Neural progenitor cell (in vitro differentiated cells): ENCODE results near the gene PLXNC1.

Experiments used
- EZH2 ChIP-seq: fragments of 200-600 bp; sonication (generic); IDR thresholded peaks from 2 replicates; pipeline ENCODE4 v1.6.1; 2017; ENCODE audit warnings: antibody characterized with exemption, mild to moderate bottlenecking, moderate library complexity
- EZH2phosphoT487 ChIP-seq: fragments of 200-600 bp; sonication (generic); IDR thresholded peaks from 2 replicates; pipeline ENCODE4 v1.6.1; 2017; ENCODE audit warnings: antibody characterized with exemption
- TF ChIP-seq, protein P1 (sequence below): fragments of 200-600 bp; sonication (generic); IDR thresholded peaks from 2 replicates; pipeline ENCODE4 v1.5.1; 2017; ENCODE audit warnings: antibody characterized with exemption, mild to moderate bottlenecking

DNA sequence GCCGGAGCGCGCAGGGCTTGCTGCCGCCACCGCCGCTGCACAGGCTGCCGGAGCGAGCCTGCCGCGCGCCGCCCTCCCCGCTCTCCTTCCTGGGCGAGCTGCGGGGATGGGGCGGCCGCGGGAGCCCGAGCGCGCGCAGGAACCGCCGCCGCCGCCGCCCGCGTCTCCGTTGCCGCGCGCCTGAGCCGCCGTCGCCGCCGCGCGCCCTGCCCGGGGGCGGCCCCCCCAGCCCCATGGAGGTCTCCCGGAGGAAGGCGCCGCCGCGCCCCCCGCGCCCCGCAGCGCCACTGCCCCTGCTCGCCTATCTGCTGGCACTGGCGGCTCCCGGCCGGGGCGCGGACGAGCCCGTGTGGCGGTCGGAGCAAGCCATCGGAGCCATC, 352 bp downstream of the PLXNC1 start:
- TF ChIP-seq, protein P1, sequence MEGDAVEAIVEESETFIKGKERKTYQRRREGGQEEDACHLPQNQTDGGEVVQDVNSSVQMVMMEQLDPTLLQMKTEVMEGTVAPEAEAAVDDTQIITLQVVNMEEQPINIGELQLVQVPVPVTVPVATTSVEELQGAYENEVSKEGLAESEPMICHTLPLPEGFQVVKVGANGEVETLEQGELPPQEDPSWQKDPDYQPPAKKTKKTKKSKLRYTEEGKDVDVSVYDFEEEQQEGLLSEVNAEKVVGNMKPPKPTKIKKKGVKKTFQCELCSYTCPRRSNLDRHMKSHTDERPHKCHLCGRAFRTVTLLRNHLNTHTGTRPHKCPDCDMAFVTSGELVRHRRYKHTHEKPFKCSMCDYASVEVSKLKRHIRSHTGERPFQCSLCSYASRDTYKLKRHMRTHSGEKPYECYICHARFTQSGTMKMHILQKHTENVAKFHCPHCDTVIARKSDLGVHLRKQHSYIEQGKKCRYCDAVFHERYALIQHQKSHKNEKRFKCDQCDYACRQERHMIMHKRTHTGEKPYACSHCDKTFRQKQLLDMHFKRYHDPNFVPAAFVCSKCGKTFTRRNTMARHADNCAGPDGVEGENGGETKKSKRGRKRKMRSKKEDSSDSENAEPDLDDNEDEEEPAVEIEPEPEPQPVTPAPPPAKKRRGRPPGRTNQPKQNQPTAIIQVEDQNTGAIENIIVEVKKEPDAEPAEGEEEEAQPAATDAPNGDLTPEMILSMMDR: no peak
- TF ChIP-seq EZH2 (no peak), EZH2phosphoT487 (no peak)
